Prostate gland (tissue), 2 donors: Measurements from ENCODE around the gene ABLIM3.

Experiments used
- CTCF ChIP-seq, 4 experiments: fragments of 200-600 bp in 2 of 4; fragments of 450-650 bp in 2 of 4; sonication (generic) in 2 of 4; IDR thresholded peaks; 1 replicate in 3 of 4; 2 replicates in 1 of 4; pipeline ENCODE4 v1.5.1; 2016 to 2019; ENCODE audit warnings: antibody characterized with exemption in 4 of 4, mild to moderate bottlenecking in 2 of 4, moderate library complexity in 2 of 4
- POLR2A ChIP-seq: fragments of 450-650 bp; IDR thresholded peaks from one replicate; pipeline ENCODE4 v1.6.1; 2016; ENCODE audit warnings: antibody characterized with exemption, mild to moderate bottlenecking
- POLR2AphosphoS5 ChIP-seq: sonication (generic); formaldehyde crosslinking; IDR thresholded peaks from one replicate; pipeline ENCODE4 v1.6.1; 2017; ENCODE audit warnings: antibody characterized with exemption

GRCh38 chr5:149219584-149219983 lies 78.3 kb downstream of the ABLIM3 start:
- TF ChIP-seq POLR2A (no peak), CTCF (IDR thresholded peaks at IDR 0.05) (no peak), POLR2AphosphoS5 (no peak)
